K562 (cell line): Measurements from ENCODE around the gene PLIN5. TPM values are rescaled to one million over a fixed set of nuclear protein-coding genes. Genes with fewer than 3 reads are reported as not detected.
A peak's percentile ranks its signal among the peaks of the same experiment; 100 is the strongest.

Experiments used
- ESRRA ChIP-seq: fragments of 450-650 bp; IDR thresholded peaks from 2 replicates; pipeline ENCODE4 v1.6.1; 2014; ENCODE audit warnings: low read depth, mild to moderate bottlenecking, moderate library complexity, borderline replicate concordance
- ESRRB ChIP-seq: fragments of 250-450 bp; sonication (Bioruptor Pico); IDR thresholded peaks from 2 replicates; pipeline ENCODE4 v1.5.0; 2020; ENCODE audit warnings: mild to moderate bottlenecking, moderate library complexity, borderline replicate concordance
- KAT7 ChIP-seq: sonication (generic); formaldehyde crosslinking; IDR thresholded peaks from 2 replicates; pipeline ENCODE4 v1.8.0; 2022; ENCODE audit warnings: missing genetic modification reagents, mild to moderate bottlenecking, borderline replicate concordance
- MCM3 ChIP-seq: fragments of 450-650 bp; IDR thresholded peaks from 2 replicates; pipeline ENCODE4 v1.6.1; 2016
- RAD21 ChIP-seq, 2 experiments: fragments of 250-450 bp in 1 of 2; fragments of 450-650 bp in 1 of 2; sonication (Bioruptor Pico) in 1 of 2; formaldehyde crosslinking in 1 of 2; IDR thresholded peaks in 1 of 2; conservative IDR thresholded peaks in 1 of 2; 2 replicates each; pipeline versions ENCODE4 v1.4.0 to v1.8.0; 2020 to 2022; ENCODE audit warnings: mild to moderate bottlenecking in 2 of 2, moderate library complexity in 1 of 2
- SREBF2 ChIP-seq: sonication (generic); formaldehyde crosslinking; IDR thresholded peaks from 2 replicates; pipeline ENCODE4 v1.4.0; 2020; ENCODE audit warnings: mild to moderate bottlenecking, missing genetic modification reagents
- ZBTB7A ChIP-seq: IDR thresholded peaks from 2 replicates; pipeline ENCODE4 v1.6.1; 2011; ENCODE audit warnings: low read depth, mild to moderate bottlenecking, low read length, moderate library complexity, borderline replicate concordance; ENCODE audit not compliant: control insufficient read depth
- ZNF764 ChIP-seq: fragments of 250-450 bp; sonication (Bioruptor Pico); IDR thresholded peaks from 2 replicates; pipeline ENCODE4 v1.4.0; 2020; ENCODE audit warnings: low read depth, mild to moderate bottlenecking, moderate library complexity
- polyA plus RNA-seq, 8 experiments: library from polyadenylated mRNA; depleted of rRNA in 4 of 8; stranded (reverse) in 5 of 8; unstranded in 3 of 8; fragments of >200 nt; fragmentation: Nextera tagmentation in 2 of 8; fragmentation: Illumina TruSeq in 1 of 8; extraction: Ambion mirVana in 2 of 8; extraction: Trizol in 1 of 8; gene quantifications; 2 replicates each; pipeline versions ENCODE4 v1.2.1 to v1.2.3, GENCODE V29; 2011 to 2014; ENCODE audit warnings: inconsistent platforms in 1 of 8, missing spikeins in 1 of 8
- total RNA-seq, 7 experiments: library from RNA; depleted of rRNA in 6 of 7; stranded (reverse); fragments of >200 nt in 6 of 7; fragmentation: Illumina TruSeq in 2 of 7; extraction: Trizol in 2 of 7; gene quantifications; 2 replicates each; pipeline versions ENCODE4 v1.2.1 to v1.2.3, GENCODE V29; 2011 to 2021; ENCODE audit warnings: low replicate concordance in 1 of 7
- TF ChIP-seq, protein P1 (sequence below), 2 experiments: fragments of 450-650 bp; IDR thresholded peaks; 2 replicates each; pipeline ENCODE4 v1.6.1; 2016; ENCODE audit warnings: mild to moderate bottlenecking in 2 of 2, borderline replicate concordance in 1 of 2, low read depth in 1 of 2, moderate library complexity in 1 of 2
- TF ChIP-seq, protein P2 (sequence below): fragments of 450-650 bp; conservative IDR thresholded peaks from 2 replicates; pipeline ENCODE4 v1.6.1; 2016; ENCODE audit warnings: missing genetic modification characterization, low read depth, mild to moderate bottlenecking, missing compliant biosample characterization, moderate library complexity
- TF ChIP-seq, protein P3 (sequence below): fragments of 450-650 bp; IDR thresholded peaks from 2 replicates; pipeline ENCODE4 v1.6.1; 2017; ENCODE audit warnings: antibody characterized with exemption, mild to moderate bottlenecking

PLIN5 gene
- total and polyA plus RNA-seq, 9 of the 15 experiments (the other 6 are each of a cell fraction or from before 2014, with no cell fraction given): 0.04 to 1.3 (median 0.50) TPM

DNA sequence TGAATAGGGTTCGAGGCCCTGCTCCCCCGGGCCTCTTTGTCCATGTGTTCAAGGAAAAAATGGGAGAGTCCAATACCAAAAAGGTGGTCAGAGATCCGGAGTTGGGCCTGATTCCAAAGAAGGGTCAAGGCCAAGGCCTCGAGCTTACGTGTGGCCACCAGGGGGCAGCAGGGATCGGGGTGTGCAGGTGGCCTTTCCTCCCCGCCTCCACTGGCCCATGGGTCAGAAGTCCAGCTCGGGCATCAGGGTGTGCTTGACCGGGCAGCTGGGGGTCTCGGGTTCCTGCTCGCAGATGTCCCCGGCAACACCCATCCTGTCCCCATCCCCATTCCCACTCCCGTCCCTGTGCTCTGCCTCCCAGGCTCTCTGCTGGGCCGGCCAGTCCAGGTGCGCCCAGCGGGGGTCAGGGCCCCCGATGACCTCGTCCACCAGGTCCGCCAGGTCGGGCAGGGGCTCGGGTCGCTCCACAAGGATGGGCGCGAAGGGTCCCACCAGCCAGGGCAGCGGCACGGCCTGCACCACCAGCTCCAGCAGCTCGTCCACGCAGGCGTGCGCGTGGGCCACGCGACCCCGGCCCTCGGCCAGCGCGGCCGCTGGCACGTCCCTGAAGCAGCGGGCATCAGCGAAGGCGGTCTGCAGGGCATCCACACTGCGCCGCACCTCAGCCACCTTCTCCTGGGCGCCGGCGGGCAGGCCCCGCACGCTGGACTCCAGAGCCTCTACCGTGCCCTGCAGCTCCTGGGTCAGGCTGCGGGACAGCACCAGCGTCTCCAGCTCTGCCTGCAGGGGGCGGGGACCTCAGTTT, 11.5 kb downstream of the PLIN5 start (continued):
- TF ChIP-seq, protein P1, sequence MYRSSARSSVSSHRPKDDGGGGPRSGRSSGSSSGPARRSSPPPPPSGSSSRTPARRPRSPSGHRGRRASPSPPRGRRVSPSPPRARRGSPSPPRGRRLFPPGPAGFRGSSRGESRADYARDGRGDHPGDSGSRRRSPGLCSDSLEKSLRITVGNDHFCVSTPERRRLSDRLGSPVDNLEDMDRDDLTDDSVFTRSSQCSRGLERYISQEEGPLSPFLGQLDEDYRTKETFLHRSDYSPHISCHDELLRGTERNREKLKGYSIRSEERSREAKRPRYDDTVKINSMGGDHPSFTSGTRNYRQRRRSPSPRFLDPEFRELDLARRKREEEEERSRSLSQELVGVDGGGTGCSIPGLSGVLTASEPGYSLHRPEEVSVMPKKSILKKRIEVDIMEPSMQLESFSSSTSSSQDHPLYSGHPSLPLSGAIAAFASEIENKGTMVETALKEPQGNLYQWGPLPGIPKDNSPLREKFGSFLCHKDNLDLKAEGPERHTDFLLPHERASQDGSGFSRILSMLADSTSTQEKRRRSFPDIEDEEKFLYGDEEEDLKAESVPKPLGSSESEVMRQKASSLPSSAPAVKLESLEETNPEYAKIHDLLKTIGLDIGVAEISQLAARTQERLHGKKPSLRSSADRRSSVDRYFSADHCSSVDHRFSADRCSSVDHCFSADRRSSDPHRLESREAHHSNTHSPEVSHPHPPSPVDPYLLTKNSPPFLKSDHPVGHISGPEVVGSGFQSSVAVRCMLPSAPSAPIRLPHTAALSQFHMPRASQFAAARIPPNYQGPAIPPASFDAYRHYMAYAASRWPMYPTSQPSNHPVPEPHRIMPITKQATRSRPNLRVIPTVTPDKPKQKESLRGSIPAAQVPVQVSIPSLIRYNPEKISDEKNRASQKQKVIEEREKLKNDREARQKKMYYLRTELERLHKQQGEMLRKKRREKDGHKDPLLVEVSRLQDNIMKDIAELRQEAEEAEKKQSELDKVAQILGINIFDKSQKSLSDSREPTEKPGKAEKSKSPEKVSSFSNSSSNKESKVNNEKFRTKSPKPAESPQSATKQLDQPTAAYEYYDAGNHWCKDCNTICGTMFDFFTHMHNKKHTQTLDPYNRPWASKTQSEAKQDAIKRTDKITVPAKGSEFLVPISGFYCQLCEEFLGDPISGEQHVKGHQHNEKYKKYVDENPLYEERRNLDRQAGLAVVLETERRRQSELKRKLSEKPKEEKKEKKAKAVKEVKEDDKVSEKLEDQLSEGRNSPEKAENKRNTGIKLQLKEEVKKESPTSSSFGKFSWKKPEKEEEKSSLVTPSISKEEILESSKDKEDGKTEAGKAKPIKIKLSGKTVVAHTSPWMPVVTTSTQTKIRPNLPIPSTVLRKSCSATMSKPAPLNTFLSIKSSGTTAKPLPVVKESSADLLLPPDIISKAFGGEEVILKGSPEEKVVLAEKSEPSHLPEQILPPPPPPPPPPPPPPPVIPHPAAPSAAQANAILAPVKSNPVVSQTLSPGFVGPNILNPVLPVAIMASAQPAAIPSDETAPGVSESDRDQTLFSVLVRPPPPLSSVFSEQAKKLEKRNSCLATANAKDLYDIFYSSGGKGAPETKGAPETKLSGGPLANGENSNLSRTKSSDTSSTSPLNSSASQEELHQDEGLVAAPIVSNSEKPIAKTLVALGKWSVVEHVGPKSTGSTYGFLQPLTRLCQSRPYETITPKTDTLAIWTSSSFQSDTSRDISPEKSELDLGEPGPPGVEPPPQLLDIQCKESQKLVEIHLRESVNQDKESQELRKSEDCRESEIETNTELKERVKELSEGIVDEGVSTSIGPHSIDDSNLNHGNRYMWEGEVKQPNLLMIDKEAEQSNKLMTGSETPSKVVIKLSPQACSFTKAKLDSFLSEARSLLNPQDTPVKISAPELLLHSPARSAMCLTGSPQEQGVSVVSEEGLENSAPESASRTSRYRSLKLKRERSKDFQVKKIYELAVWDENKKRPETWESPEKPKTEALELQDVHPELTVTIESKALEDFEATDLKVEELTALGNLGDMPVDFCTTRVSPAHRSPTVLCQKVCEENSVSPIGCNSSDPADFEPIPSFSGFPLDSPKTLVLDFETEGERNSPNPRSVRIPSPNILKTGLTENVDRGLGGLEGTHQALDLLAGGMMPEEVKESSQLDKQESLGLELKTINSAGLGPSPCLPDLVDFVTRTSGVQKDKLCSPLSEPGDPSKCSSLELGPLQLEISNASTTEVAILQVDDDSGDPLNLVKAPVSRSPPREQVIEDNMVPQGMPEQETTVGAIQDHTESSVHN (IDR thresholded peaks at IDR 0.05; ENCODE audit: borderline replicate concordance in 1 of 2, low read depth in 1 of 2): no peak
- TF ChIP-seq ESRRA: no peak
- no peak for TF ChIP-seq KAT7
- no peak for TF ChIP-seq MCM3
- TF ChIP-seq, protein P2, sequence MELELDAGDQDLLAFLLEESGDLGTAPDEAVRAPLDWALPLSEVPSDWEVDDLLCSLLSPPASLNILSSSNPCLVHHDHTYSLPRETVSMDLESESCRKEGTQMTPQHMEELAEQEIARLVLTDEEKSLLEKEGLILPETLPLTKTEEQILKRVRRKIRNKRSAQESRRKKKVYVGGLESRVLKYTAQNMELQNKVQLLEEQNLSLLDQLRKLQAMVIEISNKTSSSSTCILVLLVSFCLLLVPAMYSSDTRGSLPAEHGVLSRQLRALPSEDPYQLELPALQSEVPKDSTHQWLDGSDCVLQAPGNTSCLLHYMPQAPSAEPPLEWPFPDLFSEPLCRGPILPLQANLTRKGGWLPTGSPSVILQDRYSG (tag): no peak
- TF ChIP-seq ZNF764 (CRISPR knock-in tag): no peak
- peak; percentile 15 to 60; a peak in 2 of 4 replicates for TF ChIP-seq RAD21 (CRISPR knock-in tag; conservative IDR thresholded peaks at IDR 0.05 in 1 of 2, IDR thresholded peaks at IDR 0.05 in 1 of 2)
- TF ChIP-seq, protein P3, sequence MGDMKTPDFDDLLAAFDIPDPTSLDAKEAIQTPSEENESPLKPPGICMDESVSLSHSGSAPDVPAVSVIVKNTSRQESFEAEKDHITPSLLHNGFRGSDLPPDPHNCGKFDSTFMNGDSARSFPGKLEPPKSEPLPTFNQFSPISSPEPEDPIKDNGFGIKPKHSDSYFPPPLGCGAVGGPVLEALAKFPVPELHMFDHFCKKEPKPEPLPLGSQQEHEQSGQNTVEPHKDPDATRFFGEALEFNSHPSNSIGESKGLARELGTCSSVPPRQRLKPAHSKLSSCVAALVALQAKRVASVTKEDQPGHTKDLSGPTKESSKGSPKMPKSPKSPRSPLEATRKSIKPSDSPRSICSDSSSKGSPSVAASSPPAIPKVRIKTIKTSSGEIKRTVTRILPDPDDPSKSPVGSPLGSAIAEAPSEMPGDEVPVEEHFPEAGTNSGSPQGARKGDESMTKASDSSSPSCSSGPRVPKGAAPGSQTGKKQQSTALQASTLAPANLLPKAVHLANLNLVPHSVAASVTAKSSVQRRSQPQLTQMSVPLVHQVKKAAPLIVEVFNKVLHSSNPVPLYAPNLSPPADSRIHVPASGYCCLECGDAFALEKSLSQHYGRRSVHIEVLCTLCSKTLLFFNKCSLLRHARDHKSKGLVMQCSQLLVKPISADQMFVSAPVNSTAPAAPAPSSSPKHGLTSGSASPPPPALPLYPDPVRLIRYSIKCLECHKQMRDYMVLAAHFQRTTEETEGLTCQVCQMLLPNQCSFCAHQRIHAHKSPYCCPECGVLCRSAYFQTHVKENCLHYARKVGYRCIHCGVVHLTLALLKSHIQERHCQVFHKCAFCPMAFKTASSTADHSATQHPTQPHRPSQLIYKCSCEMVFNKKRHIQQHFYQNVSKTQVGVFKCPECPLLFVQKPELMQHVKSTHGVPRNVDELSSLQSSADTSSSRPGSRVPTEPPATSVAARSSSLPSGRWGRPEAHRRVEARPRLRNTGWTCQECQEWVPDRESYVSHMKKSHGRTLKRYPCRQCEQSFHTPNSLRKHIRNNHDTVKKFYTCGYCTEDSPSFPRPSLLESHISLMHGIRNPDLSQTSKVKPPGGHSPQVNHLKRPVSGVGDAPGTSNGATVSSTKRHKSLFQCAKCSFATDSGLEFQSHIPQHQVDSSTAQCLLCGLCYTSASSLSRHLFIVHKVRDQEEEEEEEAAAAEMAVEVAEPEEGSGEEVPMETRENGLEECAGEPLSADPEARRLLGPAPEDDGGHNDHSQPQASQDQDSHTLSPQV: no peak
- TF ChIP-seq ZBTB7A: peak; percentile 23; the same call in 1 of the 2 replicates
- TF ChIP-seq ESRRB: no peak
- TF ChIP-seq SREBF2 (CRISPR knock-in tag): no peak
